C4-2B (cell line): ENCODE results near the gene CDC14B.

ENCODE experiments used
- ZFX ChIP-seq: fragments of 450-650 bp; IDR thresholded peaks from 2 replicates; pipeline ENCODE4 v1.6.1; 2017
- TF ChIP-seq, protein P1 (sequence below): fragments of 450-650 bp; conservative IDR thresholded peaks from 2 replicates; pipeline ENCODE4 v1.5.1; 2017; ENCODE audit warnings: mild to moderate bottlenecking

DNA sequence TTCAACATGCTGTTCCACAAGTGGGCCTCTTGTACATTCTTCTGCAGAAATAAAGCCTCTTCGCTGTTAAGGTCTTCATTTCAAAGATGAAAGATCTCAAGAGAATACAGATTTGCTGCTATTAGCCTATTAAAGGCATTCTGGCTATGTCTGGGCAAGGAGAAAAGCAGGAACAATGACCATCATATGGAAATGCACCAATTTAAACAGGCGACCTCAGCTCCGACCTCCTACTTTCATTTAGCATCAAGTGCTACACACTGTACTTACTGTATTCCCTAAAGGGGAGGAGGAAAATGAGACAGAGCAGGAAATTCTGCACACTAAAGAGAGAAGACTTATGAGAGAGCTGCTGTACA lies 104.9 kb downstream of the CDC14B start:
- TF ChIP-seq, protein P1, sequence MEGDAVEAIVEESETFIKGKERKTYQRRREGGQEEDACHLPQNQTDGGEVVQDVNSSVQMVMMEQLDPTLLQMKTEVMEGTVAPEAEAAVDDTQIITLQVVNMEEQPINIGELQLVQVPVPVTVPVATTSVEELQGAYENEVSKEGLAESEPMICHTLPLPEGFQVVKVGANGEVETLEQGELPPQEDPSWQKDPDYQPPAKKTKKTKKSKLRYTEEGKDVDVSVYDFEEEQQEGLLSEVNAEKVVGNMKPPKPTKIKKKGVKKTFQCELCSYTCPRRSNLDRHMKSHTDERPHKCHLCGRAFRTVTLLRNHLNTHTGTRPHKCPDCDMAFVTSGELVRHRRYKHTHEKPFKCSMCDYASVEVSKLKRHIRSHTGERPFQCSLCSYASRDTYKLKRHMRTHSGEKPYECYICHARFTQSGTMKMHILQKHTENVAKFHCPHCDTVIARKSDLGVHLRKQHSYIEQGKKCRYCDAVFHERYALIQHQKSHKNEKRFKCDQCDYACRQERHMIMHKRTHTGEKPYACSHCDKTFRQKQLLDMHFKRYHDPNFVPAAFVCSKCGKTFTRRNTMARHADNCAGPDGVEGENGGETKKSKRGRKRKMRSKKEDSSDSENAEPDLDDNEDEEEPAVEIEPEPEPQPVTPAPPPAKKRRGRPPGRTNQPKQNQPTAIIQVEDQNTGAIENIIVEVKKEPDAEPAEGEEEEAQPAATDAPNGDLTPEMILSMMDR: no peak
- TF ChIP-seq ZFX: no peak
